Endometrial microvascular endothelial cells (primary cell): ENCODE measurements around the gene TMEM225B. TPM values are rescaled to one million over a fixed set of nuclear protein-coding genes. Genes with fewer than 3 reads are reported as not detected.
"Not testable (repeated sequence)": the region's sequence is repeated elsewhere in the genome, so short reads cannot be mapped to it uniquely, and the experiment has no call there.

Experiments used
- in situ Hi-C: cut with HindIII; loops from 2 replicates; pipeline ENCODE4 v1.10.0; 2017; ENCODE audit warnings: low sequenced_read_pairs, low pct_unique_long_range_greater_than_20kb; ENCODE audit errors: inconsistent ontology term
- total RNA-seq: library from RNA; depleted of rRNA; stranded (reverse); fragments of >200 nt; gene quantifications from one replicate; pipeline ENCODE4 v1.2.3, GENCODE V29; 2015; ENCODE audit errors: inconsistent ontology term

Gene TMEM225B
- total RNA-seq, 1 donor from 2014 or later = not detected

- in situ Hi-C loops = no loop called here
Observed at GRCh38 chr7:99618726-99619125, 20.7 kb downstream of the TMEM225B start.

GRCh38 chr7:99619571-99620130 is 21.6 kb downstream of the TMEM225B start:
- in situ Hi-C loops = no loop called here

GRCh38 chr7:99621271-99621670 is 23.2 kb downstream of the TMEM225B start:
- in situ Hi-C loops = no loop called here

GRCh38 chr7:99622596-99622995 is 24.5 kb downstream of the TMEM225B start:
- in situ Hi-C loops = no loop called here

GRCh38 chr7:99623091-99623693 is 25.1 kb downstream of the TMEM225B start:
- in situ Hi-C loops = no loop called here

- in situ Hi-C loops = no loop called here
Observed at GRCh38 chr7:99623702-99624447, 25.8 kb downstream of the TMEM225B start.

- in situ Hi-C loops = no loop called here
Observed at GRCh38 chr7:99624484-99624883, 26.4 kb downstream of the TMEM225B start.

GRCh38 chr7:99625321-99625720 is 27.3 kb downstream of the TMEM225B start:
- in situ Hi-C loops = no loop called here

GRCh38 chr7:99625961-99626360 is 27.9 kb downstream of the TMEM225B start:
- in situ Hi-C loops = no loop called here

- in situ Hi-C loops = no loop called here
Observed at GRCh38 chr7:99626661-99627060, 28.6 kb downstream of the TMEM225B start.

GRCh38 chr7:99627513-99627912 is 29.4 kb downstream of the TMEM225B start:
- in situ Hi-C loops = no loop called here

GRCh38 chr7:99628471-99629465 is 30.7 kb downstream of the TMEM225B start:
- in situ Hi-C loops = no loop called here

GRCh38 chr7:99629643-99630042 is 31.6 kb downstream of the TMEM225B start:
- in situ Hi-C loops = no loop called here

- in situ Hi-C loops = no loop called here
Observed at GRCh38 chr7:99631295-99632109, 33.4 kb downstream of the TMEM225B start.

- in situ Hi-C loops = not testable (repeated sequence)
Observed at GRCh38 chr7:99637414-99637813, 39.3 kb downstream of the TMEM225B start.

GRCh38 chr7:99638731-99639130 is 40.7 kb downstream of the TMEM225B start:
- in situ Hi-C loops = no loop called here

- in situ Hi-C loops = no loop called here
Observed at GRCh38 chr7:99639267-99639666, 41.2 kb downstream of the TMEM225B start.

GRCh38 chr7:99642027-99642426 is 44.0 kb downstream of the TMEM225B start:
- in situ Hi-C loops = no loop called here
